ENCODE results near the gene RFPL2. TPM values are rescaled to one million over a fixed set of nuclear protein-coding genes. Genes with fewer than 3 reads are reported as not detected.
"Not testable (repeated sequence)": the region's sequence is repeated elsewhere in the genome, so short reads cannot be mapped to it uniquely, and the experiment has no call there.

Gene RFPL2
- total RNA-seq, 4 donors from 2014 or later = 0.36 TPM; not detected in 3

GRCh38 chr22:32164075-32164860 is 40.6 kb downstream of the RFPL2 start:
- no peak for ATAC-seq (ENCODE audit: low FRiP score)
- DNase-seq (ENCODE audit: low spot score) = no peak

GRCh38 chr22:32160411-32160810 is 44.5 kb downstream of the RFPL2 start:
- ATAC-seq (ENCODE audit: low FRiP score); DNase-seq (ENCODE audit: low spot score): not testable (repeated sequence)

More at GRCh38 chr22:32164075-32164860, 40.6 kb downstream of the RFPL2 start:
- no peak for TF ChIP-seq CTCF (IDR thresholded peaks at IDR 0.05)

GRCh38 chr22:32158712-32159533 is 46.0 kb downstream of the RFPL2 start, which contains the start of gene C22orf42:
TSS of gene C22orf42 (minus strand) at chr22:32159303. CDS start at chr22:32159215, 88 bp downstream.
- no peak for ATAC-seq (ENCODE audit: low FRiP score)
- no peak for DNase-seq (ENCODE audit: low spot score)
- no peak for TF ChIP-seq CTCF (IDR thresholded peaks at IDR 0.05)

GRCh38 chr22:32157632-32158031 is 47.2 kb downstream of the RFPL2 start:
- not testable (repeated sequence) for ATAC-seq (ENCODE audit: low FRiP score); DNase-seq (ENCODE audit: low spot score)

- DNase-seq (ENCODE audit: low spot score); ATAC-seq (ENCODE audit: low FRiP score): not testable (repeated sequence)
Measured at GRCh38 chr22:32154727-32155126, 50.1 kb downstream of the RFPL2 start.

GRCh38 chr22:32151641-32152040 is 53.2 kb downstream of the RFPL2 start:
- not testable (repeated sequence) for ATAC-seq (ENCODE audit: low FRiP score); DNase-seq (ENCODE audit: low spot score)

GRCh38 chr22:32150647-32151046 is 54.2 kb downstream of the RFPL2 start:
- ATAC-seq (ENCODE audit: low FRiP score); DNase-seq (ENCODE audit: low spot score): not testable (repeated sequence)

GRCh38 chr22:32148372-32148771 is 56.5 kb downstream of the RFPL2 start:
- DNase-seq (ENCODE audit: low spot score); ATAC-seq (ENCODE audit: low FRiP score): not testable (repeated sequence)

GRCh38 chr22:32147128-32147527 is 57.7 kb downstream of the RFPL2 start:
- ATAC-seq (ENCODE audit: low FRiP score); DNase-seq (ENCODE audit: low spot score): not testable (repeated sequence)

GRCh38 chr22:32144496-32145274 is 60.2 kb downstream of the RFPL2 start:
- ATAC-seq (ENCODE audit: low FRiP score) (no peak), DNase-seq (ENCODE audit: low spot score) (no peak)
- TF ChIP-seq CTCF (IDR thresholded peaks at IDR 0.05) = no peak

All from omental fat pad (tissue), 4 donors.